Loucy (cell line): ENCODE results near the gene TMPRSS11B.

Source experiments
- H2AFZ ChIP-seq: fragments of 200-600 bp; sonication (generic); 2 replicates; pipeline ENCODE4 v1.6.0; 2016; ENCODE audit warnings: antibody characterized with exemption, mild to moderate bottlenecking, low read length, moderate library complexity
- H3F3A ChIP-seq: fragments of 200-600 bp; 2 replicates; pipeline ENCODE4 v1.6.0; 2016; ENCODE audit warnings: antibody characterized with exemption, low read depth, mild to moderate bottlenecking
- H3K27me3 ChIP-seq: fragments of 200-600 bp; sonication (generic); 2 replicates; pipeline ENCODE4 v1.6.1; 2014; ENCODE audit warnings: low read length, mild to moderate bottlenecking; ENCODE audit not compliant: insufficient read depth, poor library complexity, severe bottlenecking
- H3K36me3 ChIP-seq: fragments of 200-600 bp; sonication (generic); 2 replicates; pipeline ENCODE4 v1.6.1; 2016; ENCODE audit warnings: low read length; ENCODE audit not compliant: insufficient read depth
- H3K4me1 ChIP-seq: fragments of 200-600 bp; sonication (generic); 2 replicates; pipeline ENCODE4 v1.5.1; 2014; ENCODE audit warnings: low read length, mild to moderate bottlenecking; ENCODE audit not compliant: insufficient read depth, poor library complexity, severe bottlenecking
- H3K4me2 ChIP-seq: fragments of 200-600 bp; sonication (generic); 2 replicates; pipeline ENCODE4 v1.6.0; 2014; ENCODE audit warnings: antibody characterized with exemption, low read length, low read depth, mild to moderate bottlenecking; ENCODE audit not compliant: poor library complexity, severe bottlenecking
- H3K4me3 ChIP-seq: fragments of 200-600 bp; sonication (generic); 2 replicates; pipeline ENCODE4 v1.5.1; 2014; ENCODE audit warnings: low read length, mild to moderate bottlenecking, mixed read lengths; ENCODE audit not compliant: poor library complexity, severe bottlenecking
- H3K79me2 ChIP-seq: fragments of 200-600 bp; sonication (generic); 2 replicates; pipeline ENCODE4 v1.6.1; 2014; ENCODE audit warnings: low read length; ENCODE audit not compliant: insufficient read depth
- H3K9ac ChIP-seq: fragments of 200-600 bp; sonication (generic); 2 replicates; pipeline ENCODE4 v1.6.0; 2014; ENCODE audit warnings: mild to moderate bottlenecking, low read depth, low read length, moderate library complexity; ENCODE audit not compliant: poor library complexity, severe bottlenecking
- H3K9me2 ChIP-seq: fragments of 200-600 bp; sonication (generic); replicated peaks from 2 replicates; pipeline ENCODE4 v1.6.1; 2016; ENCODE audit warnings: low read depth, low read length, mixed read lengths
- H3K9me3 ChIP-seq: fragments of 200-600 bp; sonication (generic); 2 replicates; pipeline ENCODE4 v1.6.1; 2014; ENCODE audit warnings: mild to moderate bottlenecking, antibody characterized with exemption, low read length, low read depth; ENCODE audit not compliant: insufficient read depth
- H4K20me1 ChIP-seq: fragments of 200-600 bp; sonication (generic); 2 replicates; pipeline ENCODE4 v1.6.0; 2014; ENCODE audit warnings: antibody characterized with exemption, low read length, mild to moderate bottlenecking; ENCODE audit not compliant: insufficient read depth, poor library complexity, severe bottlenecking
- CTCF ChIP-seq: fragments of 200-600 bp; sonication (generic); conservative IDR thresholded peaks from 2 replicates; pipeline ENCODE4 v1.5.1; 2014; ENCODE audit warnings: mild to moderate bottlenecking, antibody characterized with exemption, low read length
- EZH2phosphoT487 ChIP-seq: fragments of 200-600 bp; IDR thresholded peaks from 2 replicates; pipeline ENCODE4 v1.6.1; 2018; ENCODE audit warnings: antibody characterized with exemption, mild to moderate bottlenecking, moderate library complexity, borderline replicate concordance

The TMPRSS11B gene

GRCh38 chr4:68245594-68245993 is at the start of gene TMPRSS11B:
Gene TMPRSS11B (minus strand): TSS chr4:68245694. CDS start chr4:68245558, 136 bp downstream.
- H2AFZ ChIP-seq = no peak within 1 kb of the TSS
- H4K20me1 ChIP-seq = no peaks in the 10 kb centered on the region
- H3K79me2 ChIP-seq = no peaks in the 10 kb centered on the region
- H3K27me3 ChIP-seq = no peaks in the 10 kb centered on the region
- H3K4me1 ChIP-seq = no peaks in the 10 kb centered on the region
- H3K9ac ChIP-seq = no peak within 1 kb of the TSS
- H3K4me3 ChIP-seq = no peak within 1 kb of the TSS
- TF ChIP-seq EZH2phosphoT487 (no peak), CTCF (no peak)
- H3K4me2 ChIP-seq = no peak within 1 kb of the TSS
- no peaks in the 10 kb centered on the region for H3K9me2 ChIP-seq
- no peaks in the 10 kb centered on the region for H3F3A ChIP-seq
- H3K36me3 ChIP-seq = no peaks in the 10 kb centered on the region
- H3K9me3 ChIP-seq = no peaks in the 10 kb centered on the region

GRCh38 chr4:68291256-68291655 is 45.8 kb upstream of the TMPRSS11B start:
- H3K79me2 ChIP-seq = no peaks in the 10 kb centered on the region
- H2AFZ ChIP-seq = no peak overlapping the region
- H3K9ac ChIP-seq = no peak overlapping the region
- no peaks in the 10 kb centered on the region for H3K27me3 ChIP-seq
- no peaks in the 10 kb centered on the region for H3K9me2 ChIP-seq
- H3F3A ChIP-seq = no peaks in the 10 kb centered on the region
- no peaks in the 10 kb centered on the region for H3K4me1 ChIP-seq
- no peak for TF ChIP-seq CTCF
- no peak for TF ChIP-seq EZH2phosphoT487
- H3K36me3 ChIP-seq = no peaks in the 10 kb centered on the region
- H4K20me1 ChIP-seq = no peaks in the 10 kb centered on the region
- H3K4me2 ChIP-seq = no peak overlapping the region
- no peaks in the 10 kb centered on the region for H3K9me3 ChIP-seq
- no peak overlapping the region for H3K4me3 ChIP-seq

- Histone ChIP-seq H3K4me3 (no peak overlapping the region), H3K4me2 (no peak overlapping the region), H3K9me3 (no peaks in the 10 kb centered on the region)
Observed at GRCh38 chr4:68288393-68288740, 42.9 kb upstream of the TMPRSS11B start.

More at GRCh38 chr4:68288393-68288740, 42.9 kb upstream of the TMPRSS11B start:
- Histone ChIP-seq H3K36me3 (no peaks in the 10 kb centered on the region), H4K20me1 (no peaks in the 10 kb centered on the region), H3K27me3 (no peaks in the 10 kb centered on the region), H3K9me2 (no peaks in the 10 kb centered on the region), H3F3A (no peaks in the 10 kb centered on the region), H3K79me2 (no peaks in the 10 kb centered on the region), H2AFZ (no peak overlapping the region), H3K9ac (no peak overlapping the region), H3K4me1 (no peaks in the 10 kb centered on the region)
- no peak for TF ChIP-seq EZH2phosphoT487
- TF ChIP-seq CTCF = no peak
